Esophagus squamous epithelium (tissue), 4 donors: ENCODE measurements around the gene SMYD3.

Source experiments
- POLR2A ChIP-seq, 4 donors: fragments of 450-650 bp; IDR thresholded peaks; one replicate each; pipeline ENCODE4 v1.6.1; 2017; ENCODE audit warnings: antibody characterized with exemption in 4 of 4, mild to moderate bottlenecking in 4 of 4, moderate library complexity in 3 of 4
- TF ChIP-seq, protein P1 (sequence below), 6 experiments: fragments of 450-650 bp in 4 of 6; fragments of 200-600 bp in 2 of 6; sonication (generic) in 2 of 6; IDR thresholded peaks; one replicate each; pipeline ENCODE4 v1.5.1; 2016 to 2019; ENCODE audit warnings: antibody characterized with exemption in 6 of 6, mild to moderate bottlenecking in 4 of 6, moderate library complexity in 4 of 6

DNA sequence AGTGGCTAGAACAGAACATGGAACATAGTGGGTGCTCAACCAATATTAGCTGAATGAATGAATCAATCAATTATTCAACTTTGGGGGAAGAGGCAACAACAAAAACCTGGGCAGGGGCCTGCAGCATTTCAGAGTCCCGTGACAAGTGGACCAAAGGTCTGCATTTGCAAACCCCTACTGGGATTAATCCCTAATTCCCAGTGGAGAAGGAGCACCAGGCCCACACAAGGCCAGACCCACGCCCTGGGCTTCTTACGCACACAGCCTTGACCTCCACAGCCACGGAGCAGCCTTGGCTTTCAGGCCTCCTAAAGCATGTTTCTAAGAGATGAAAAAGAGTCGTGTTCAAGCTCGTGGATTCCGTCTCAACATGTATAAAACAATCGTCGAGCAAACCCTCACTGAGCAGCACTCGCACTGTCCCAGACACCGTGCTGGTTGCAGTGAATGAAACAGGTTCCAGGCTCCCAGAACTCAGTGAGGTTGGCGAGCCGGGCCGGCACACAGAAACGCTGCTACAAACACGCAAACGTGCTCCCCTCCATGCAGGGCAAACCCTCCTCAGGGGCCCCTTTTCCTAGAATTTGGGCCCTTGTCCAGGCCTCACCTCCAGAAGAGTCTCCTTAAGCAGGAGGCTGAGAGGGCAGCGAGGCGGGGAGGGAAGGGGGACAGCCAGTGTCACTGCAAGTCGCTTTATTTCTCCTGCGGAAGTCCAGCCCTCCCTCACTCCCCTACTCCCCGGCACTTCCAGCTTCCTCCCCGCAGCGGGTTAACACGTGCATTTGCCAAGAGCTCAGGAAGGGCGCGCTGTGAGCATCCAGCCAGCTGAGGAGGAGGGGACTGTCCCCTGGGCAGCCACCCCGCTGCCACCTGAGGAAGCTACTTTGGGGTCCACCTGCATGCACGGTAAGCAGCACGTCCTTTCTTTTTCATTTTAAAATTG is 795.8 kb downstream of the SMYD3 start:
- TF ChIP-seq, protein P1, sequence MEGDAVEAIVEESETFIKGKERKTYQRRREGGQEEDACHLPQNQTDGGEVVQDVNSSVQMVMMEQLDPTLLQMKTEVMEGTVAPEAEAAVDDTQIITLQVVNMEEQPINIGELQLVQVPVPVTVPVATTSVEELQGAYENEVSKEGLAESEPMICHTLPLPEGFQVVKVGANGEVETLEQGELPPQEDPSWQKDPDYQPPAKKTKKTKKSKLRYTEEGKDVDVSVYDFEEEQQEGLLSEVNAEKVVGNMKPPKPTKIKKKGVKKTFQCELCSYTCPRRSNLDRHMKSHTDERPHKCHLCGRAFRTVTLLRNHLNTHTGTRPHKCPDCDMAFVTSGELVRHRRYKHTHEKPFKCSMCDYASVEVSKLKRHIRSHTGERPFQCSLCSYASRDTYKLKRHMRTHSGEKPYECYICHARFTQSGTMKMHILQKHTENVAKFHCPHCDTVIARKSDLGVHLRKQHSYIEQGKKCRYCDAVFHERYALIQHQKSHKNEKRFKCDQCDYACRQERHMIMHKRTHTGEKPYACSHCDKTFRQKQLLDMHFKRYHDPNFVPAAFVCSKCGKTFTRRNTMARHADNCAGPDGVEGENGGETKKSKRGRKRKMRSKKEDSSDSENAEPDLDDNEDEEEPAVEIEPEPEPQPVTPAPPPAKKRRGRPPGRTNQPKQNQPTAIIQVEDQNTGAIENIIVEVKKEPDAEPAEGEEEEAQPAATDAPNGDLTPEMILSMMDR (IDR thresholded peaks at IDR 0.05): no peak
- no peak for TF ChIP-seq POLR2A (IDR thresholded peaks at IDR 0.05)
